NCI-H526 (cell line): ENCODE measurements around the gene STARD13.
"Not testable (repeated sequence)": the region's sequence is repeated elsewhere in the genome, so short reads cannot be mapped to it uniquely, and the experiment has no call there.

Experiments used
- DNase-seq, 2 experiments: peaks; one replicate each; lab custom pipeline; 2025; lab: John Stamatoyannopoulos, UW

The STARD13 gene

DNA sequence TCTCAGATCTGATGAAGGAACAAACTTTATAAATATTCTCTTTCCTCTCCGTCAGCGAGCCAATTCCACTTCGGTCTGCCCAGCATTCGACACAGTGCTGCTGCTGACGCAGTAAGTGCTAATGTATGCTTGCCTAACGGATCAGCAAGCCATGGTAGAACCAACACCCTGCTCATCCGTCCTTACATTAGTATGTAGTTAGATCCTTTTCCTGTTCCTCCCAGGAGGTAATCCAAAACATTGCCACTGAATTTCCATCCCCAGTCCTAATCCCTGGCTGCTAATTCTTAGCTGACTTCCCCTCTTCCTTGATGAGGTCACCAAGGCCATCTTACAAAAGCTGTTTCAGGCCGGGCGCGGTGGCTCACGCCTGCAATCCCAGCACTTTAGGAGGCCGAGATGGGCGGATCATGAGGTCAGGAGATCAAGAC, 88.0 kb downstream of the STARD13 start:
- no peak for DNase-seq

DNA sequence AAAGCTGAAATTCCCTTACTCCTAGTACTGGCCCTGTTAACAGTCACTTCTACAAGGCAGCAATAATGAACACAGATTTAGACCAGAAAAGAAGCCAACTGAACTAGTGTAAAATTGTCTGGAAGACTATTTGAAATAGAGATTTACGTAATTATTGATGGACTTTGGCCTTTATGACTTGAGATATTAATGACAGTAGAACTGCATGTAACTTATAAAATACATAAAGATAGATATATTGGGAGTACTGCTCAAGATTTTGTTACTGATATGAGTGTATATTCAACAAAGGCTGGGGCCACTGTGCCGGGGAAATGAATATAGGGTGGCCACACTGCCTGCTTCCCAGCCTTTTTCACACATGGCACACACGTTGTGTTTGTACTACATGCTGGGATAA, 88.8 kb downstream of the STARD13 start:
- no peak for DNase-seq

DNA sequence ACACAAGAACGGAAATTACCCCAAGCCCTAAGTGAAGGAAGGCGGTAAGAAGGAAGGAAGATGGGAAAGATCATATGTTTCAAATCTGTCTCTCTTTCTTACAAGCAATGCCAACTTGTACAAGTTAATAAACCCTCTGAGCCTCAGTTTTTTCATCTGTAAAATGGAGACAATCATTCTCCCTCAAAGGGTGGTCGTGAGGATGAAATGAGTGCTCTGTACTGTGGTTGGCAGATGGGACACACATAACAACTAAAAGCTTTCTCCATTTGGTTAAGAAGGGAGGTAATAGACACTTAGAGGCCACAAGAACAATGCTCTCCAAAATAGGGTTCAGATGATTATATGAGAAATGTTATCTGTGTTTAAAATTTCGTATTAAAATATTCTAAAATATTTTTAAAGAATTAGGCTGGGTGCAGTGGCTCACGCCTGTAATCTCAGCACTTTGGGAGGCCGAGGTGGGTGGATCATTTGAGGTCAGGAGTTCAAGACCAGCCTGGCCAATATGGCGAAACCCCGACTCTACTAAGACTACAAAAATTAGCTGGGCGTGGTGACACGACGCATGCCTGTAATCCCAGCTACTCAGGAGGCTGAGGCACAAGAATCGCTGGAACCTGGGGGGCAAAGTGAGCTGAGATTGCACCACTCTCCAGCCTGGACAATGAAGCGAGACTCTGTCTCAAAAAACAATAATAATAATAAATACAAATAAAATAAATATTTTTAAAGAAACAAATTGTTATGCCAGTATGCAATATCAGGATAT, 89.7 kb downstream of the STARD13 start:
- DNase-seq, result no peak

DNA sequence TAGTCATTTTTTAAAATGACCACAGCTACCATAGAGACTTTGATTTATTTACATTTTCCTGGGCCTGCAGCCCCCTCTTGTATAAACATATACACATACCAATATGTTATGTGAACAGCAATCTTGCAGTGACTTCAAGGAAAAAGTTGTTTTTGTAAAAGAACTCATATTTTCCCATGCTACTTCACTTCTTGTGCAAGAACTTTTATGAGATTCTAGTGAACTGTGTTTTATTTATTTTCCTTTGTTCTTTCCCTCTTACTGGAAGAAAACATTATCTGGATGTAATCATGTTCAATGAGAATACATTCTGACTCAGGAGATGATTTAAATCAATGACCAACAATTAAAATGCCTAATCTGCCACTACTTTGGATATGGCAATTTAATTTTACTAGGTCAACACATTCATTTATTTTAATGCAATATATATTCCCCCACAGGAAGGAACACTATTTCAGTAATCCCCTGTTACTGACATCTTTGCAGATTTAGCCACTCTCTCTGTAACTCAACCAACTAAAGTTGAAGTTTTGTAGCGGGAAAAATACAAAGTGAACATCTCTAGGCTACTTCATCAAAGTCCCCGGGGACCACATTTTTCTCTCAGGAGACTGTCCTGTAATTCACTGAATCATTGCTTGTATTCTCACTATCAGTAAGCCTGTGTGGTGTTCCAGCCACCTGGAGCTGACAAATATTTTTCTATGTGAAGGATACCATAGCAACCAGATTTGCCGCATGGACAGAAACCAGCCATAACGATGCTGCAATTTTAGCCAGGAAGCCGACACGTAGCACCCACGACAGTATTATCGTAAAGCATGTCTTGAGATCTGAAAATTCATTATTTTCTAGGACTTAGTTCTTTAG, 90.5 kb downstream of the STARD13 start:
- DNase-seq, result peak; percentile 45 to 59

DNA sequence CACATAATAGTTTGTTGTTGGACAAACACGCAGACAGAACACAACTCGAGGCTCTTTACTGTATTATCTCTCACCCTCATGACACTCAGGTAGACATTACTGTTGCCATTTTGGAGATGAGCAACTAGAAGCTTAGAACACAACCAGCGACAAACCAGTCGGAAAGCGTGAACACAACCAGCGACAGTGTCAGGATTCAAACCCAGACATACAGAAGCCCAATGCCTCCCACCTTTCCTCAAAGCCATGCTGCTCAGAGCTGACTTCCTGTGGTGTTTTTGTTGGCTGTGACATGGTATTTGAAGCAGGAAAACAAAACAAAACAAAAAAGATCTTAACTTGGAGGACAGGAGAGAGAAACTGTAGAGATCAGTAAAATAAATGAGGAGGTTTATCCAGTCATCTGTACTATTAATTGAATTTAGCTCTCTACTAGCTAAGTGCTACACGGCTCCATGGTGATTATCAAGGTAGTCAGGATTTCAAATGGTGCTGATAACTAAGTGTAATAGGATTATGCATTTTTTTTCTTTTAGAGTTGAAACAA, 92.1 kb downstream of the STARD13 start:
- DNase-seq, result no peak

DNA sequence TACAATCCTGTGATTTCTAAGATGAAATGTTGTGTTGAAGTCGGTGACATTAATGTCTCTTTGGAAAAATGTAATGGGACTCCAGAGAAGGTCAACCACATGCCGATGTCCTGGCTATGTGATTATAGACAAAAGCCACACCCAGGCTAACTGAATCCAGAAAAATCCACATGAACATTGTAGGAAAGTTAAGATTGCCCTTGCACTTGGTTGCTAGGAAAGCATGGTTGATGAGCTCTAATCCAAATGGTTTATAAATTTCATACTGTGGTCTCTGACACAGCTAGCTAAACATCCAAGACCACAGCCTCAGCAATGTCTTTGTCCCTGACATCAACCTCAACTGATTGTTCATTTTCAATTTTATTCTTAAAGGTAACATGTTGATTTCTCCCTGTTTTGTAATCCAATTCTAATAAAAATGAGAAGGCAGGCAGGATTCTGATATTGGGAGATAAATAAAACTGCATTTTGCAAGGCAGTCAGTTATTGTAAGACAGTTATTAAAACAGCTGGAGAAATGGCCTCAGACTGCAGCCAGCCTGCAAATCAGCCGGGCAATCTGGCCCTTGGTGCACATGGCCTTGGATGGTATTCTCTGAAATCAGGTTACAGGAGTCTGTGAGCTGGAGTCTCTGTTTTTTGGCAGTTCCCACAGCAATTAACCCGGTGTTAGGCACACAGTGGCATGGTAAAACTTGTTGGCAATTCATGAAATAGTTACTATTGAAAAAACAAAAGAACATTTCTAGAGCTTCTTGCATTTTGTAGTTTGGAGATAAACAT, 93.9 kb downstream of the STARD13 start:
- DNase-seq, result no peak

DNA sequence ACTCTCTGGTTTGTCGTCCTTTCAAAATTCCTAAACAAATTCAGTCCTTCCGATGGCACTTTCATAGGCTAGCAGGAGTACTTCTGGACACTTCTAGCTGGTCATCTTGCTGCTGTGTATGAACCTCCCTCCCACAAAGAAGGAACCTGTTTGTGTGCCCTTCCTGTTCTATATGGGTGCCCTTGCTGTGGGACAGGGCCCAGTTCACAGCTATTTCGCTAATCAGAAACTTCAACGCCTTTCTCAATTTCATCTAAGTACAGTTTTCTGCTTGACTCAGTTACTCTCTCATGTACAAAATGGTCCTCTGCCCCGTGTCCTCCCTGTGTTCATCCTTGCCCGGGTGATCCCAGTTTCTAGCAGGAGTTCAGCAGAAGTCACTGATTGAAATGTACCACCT, 96.1 kb downstream of the STARD13 start:
- no peak for DNase-seq

DNA sequence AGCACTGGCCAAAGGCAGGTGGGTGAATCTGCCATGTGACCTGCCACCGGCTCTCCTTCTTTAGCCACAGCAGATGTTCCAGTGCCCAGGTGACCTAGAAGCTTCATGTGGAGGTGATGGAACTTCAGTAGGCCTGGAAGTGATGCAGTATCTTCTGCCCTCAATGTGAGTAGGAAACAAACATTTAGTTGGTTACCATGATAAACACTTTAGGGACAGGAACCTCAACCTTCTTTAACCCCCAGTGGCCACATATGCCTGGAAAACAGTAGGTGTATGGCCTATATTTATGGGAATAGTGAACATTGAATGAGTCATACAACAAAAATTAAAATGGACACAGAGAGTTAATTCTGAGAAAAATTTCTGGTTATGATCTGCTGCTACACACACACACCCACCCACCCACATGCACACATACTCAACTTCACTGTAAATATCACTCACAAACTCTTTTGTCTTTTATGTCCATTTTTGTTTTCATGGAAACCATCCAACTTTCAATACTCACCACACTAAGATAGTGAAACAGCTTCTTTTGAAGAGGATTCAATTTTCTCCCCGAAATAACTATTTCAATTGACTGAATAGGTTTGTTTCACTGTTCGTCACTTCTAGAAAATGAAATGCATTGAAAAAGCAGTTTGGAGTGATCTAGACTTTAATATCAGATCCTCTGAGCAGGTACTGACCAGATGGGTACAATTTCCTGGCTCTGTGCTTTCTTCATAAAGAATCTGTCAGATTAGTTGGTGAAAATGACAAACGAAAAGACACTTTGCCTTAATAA, 97.3 kb downstream of the STARD13 start:
- DNase-seq, result no peak

DNA sequence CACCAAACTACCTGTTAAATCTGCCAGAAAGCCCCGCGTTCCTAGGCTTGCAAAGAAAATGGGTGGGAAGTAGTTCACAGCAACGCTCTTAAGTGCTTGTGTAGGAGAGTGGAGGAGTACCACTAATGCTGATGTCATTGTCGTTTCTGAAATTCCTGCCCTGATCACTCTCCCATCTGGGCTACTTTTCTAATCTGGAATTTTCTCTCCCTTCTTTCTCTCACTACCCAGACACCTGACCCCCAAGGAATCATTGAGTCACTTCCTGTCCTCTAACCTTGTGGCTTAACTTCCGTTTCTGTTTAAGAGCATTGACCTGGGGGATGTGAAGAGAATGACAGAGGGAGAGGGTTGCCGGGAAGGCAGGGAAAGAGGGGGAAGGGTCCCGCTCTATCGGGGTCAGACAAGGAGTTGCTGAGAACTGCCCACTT, 98.7 kb downstream of the STARD13 start:
- DNase-seq, result no peak

DNA sequence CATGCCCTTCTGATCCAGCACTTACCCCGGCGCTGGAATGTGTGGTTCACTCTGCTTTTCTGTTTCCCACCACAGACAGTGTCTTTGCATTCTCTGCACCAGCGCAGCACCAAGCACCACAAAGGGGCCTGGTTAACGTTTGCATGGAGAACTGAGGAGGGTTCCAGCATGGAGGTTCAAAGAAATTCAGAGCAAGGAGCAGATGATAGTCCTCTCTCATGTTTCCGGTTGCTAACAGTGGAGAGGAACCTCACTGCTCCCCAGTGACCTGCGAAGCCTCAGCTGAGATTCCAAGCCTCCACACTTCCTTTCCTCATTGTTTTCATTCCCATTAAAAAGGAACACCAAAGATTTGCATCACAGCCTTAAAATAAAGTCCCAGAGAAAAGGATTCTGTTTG, 99.7 kb downstream of the STARD13 start:
- DNase-seq, result no peak

DNA sequence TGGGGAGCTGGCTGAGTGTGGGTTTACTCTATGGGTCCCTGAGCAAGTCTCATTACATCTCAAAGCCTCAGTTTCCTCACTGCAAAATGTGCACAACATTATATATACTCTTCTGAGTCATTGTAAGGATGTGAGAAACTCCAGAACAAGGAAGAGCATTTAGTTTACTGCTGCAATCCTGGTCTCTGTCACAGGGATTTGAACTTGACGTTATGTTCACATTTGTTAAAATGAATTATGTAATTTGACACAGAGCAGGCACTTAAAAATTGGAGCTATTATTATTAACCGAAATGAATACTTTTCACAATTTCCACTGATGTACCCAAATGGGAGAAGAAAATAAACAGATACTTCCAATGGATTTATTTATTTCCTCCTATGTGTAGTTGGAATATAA, 101.0 kb downstream of the STARD13 start:
- no peak for DNase-seq

DNA sequence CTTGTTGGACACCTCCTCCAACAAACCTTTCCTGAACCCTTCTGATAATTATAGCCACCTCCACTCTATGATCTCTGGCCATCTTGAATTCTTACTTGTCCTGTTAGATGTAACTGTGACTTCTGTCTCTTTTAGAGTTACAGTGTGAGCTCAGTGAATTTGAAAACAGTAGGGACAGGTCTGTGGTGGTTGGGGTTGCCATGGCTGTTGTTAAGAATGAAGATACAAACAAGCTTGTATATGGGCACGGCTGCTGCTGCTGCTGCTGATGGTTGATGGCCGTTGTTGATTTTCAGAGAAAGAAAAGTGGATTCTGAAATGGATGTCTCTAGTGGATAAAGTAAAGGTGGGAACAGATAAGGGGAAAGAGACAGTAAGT, 101.5 kb downstream of the STARD13 start:
- DNase-seq, result no peak

DNA sequence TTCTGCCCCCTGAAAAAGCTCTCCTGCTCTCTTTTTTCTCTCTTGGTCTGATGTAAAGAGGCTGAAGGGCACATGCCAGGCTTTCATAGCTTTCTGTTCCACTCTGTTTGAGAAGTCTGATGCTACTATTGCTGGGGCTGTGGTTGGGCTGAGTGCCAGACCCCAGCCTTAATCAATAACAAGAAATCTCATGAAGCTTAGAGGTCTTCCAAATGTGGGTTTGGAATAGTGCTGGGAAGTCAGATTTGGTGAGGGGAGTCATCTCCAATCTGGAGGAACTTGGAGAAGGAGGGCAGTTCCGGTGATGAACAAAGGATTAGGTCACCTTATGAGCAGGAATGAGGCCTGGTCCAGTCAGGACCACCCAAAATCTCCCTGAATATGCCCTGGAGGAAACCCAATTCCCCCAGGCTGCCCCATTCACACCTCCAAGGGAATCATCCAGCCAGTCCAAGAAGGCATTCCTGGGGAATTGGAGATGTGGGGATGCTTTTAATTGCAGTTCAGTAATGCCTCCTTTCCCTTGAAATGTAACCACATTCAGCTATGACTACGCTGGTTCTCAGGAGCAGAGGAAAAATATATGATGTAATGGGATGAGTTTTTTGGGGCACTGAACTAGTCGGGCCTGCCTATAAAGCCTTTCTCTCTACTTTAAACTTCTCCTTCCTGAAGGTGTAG, 102.0 kb downstream of the STARD13 start:
- DNase-seq, result no peak

DNA sequence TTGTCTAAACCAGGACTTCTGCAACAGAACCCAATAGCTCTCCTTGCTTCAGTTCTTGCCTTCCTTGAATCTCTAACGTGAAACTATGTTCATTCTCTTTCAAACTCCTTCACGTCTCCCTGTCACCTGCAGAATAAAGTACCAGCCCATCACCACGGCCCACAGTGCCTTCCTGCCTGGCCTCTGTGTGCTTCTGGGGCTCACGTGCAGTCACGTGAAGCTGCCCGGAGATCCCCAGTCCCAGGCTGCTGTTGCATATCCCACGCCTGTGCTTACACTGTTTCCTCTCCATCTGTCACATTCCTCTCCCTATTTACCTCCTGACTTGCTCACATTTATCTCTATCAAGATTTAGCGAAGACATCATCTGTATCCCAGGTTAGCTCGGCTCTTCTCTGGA, 102.8 kb downstream of the STARD13 start:
- DNase-seq, result no peak

DNA sequence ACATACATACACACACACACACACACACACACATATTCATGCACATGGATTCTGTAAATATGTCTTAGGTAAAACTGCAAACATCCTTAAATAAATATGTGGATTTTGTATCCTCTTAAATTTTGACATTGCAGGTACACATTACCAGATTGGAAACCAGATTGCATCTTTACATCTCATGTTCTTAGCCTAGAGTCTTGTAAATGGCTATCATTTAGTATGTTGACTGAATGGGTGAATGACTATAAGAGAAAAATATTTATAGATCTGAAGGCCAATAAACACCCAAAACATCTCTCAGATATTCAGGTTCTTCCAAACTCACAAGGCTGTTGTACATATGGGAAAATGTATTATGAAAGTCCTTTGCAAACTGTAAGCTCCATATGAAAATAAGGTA, 104.3 kb downstream of the STARD13 start:
- no peak for DNase-seq

DNA sequence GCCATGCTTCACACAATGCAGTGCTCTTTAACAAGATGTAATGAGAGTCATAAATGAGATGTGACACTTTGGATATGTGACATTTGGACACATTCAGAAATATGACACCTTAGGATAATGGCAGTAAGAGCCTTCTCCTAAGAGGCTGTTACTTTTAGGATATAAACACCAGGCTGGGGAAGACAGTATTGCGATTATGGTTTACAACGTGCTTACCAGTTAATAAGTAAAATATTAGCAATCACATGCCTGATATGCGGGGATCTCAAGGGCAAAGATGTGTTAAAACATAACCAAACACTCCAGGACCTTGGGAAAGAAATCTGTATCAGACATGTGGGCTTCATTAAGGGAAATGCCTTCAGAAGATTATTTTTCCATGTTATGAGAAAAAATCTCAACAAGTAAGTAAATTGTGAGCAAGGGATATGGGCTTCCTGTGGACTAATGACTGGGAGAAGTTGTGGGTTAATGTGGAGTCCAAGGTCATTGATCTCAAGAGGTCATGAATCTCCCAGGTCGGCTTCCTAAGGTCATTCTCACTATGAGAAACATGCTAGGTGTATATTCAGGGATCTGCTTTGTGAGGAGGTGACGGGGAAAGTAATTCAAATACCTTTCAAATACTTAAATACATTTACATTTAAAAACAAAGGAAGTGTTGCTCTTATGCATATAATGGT, 105.3 kb downstream of the STARD13 start:
- DNase-seq, result no peak

DNA sequence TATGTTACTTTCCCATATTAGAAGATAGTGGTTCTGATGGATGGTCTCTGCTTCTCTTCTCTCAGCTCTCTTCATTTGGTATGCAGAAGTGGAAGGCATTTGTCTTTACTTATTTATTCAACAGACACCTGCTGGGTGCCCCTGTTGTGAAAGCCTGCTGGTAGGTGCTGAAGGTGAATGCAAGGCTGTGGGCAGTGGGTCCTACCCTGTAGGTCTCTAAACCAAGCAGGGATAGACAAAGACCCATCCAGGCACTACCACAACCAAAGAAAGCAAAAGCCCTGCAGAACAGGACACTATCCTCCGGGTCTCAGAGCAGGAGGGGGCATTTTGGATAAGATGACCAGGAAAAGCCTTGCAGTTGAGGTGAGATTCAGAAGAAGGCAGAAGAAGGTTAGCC, 106.1 kb downstream of the STARD13 start:
- no peak for DNase-seq

DNA sequence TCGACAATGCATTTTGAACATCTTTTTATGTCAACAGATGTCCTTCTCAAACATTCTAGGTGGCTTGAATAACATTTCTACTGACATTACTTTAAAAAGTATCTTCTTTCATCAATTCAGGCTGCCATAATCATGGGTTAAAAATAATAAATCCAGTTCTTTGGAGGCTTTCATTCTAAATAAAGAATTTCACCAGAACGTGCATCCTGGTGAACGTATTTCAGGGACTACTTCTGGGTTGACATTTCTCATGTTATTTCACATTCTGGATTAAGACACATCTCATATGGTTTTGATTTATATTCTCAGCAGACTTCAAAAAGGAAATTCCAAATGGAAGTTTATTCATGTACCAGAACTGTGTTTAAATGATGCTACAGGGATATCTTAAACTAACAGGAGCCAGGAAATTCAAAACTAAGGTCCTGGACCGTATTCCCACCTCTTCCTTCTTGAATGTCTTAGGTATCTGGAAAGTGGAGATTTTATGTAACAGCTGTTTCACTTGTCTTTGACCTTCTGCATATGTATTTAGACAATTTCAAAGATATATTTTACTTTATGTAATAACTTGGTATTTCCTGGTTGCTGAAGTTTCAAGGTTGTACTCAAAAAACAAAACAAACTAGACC, 107.2 kb downstream of the STARD13 start:
- no peak for DNase-seq

DNA sequence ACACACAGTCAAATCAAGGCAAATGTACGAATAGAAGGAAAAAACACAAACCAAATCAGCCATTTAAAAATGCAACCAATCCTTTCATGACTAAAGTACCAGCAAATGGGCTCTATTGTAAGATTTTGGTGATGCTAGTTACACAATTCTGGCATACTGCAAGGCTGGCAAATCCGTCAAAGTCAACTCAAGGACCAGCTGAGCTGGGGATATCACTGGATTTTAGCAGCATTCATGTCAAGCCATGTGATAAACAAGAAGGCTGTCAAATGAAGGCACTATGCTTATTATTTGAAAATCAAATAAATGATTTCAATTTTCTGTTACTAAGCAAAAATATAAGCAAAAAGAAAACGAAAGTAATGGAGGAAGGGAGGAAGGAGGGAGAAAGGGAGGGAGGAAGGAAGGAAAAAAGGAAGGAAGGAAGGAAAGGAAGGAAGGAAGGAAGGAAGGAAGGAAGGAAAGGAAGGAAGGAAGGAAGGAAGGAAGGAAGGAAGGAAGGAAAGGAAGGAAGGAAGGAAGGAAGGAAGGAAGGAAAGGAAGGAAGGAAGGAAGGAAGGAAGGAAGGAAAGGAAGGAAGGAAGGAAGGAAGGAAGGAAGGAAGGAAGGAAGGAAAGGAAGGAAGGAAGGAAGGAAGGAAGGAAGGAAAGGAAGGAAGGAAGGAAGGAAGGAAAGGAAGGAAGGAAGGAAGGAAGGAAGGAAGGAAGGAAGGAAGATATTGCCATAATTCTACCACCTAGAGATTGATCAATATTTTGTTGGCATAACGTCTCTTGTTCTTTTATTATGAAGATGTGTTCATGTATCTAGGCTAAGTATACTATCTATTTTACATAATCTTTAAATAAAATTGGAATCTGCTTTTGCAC, 108.0 kb downstream of the STARD13 start:
- DNase-seq, result not testable (repeated sequence)
